ENCODE data around the gene CNTN6. TPM values are rescaled to one million over a fixed set of nuclear protein-coding genes. Genes with fewer than 3 reads are reported as not detected.

CNTN6 gene
- total RNA-seq, 1 experiment from 2014 or later, result not detected

- Histone ChIP-seq H3K36me3 (ENCODE audit: control insufficient read depth, insufficient read depth, low read length) (no peaks in the 10 kb centered on the region), H3K4me1 (ENCODE audit: control insufficient read depth, insufficient read depth, low read length) (no peaks in the 10 kb centered on the region), H3K27ac (ENCODE audit: low read length) (no peak overlapping the region), H3K27me3 (ENCODE audit: control insufficient read depth, insufficient read depth, low read length) (no peaks in the 10 kb centered on the region), H3K9me3 (ENCODE audit: control insufficient read depth, insufficient read depth, low read depth, low read length) (no peaks in the 10 kb centered on the region), H3K4me3 (ENCODE audit: low read depth in 2 of 2, low read length in 2 of 2) (no peak overlapping the region)
- in situ Hi-C loops (cut with HindIII; ENCODE audit: low pct_unique_long_range_greater_than_20kb, low sequenced_read_pairs), result no loop called here
- ChIA-PET POLR2A (no interaction called here), CTCF (no interaction called here)
- no peak for DNase-seq (ENCODE audit: low read depth, low spot score)
- no peak for TF ChIP-seq TCF7L2 (IDR thresholded peaks at IDR 0.05; ENCODE audit: low read depth, low read length)
- TF ChIP-seq, protein P1, sequence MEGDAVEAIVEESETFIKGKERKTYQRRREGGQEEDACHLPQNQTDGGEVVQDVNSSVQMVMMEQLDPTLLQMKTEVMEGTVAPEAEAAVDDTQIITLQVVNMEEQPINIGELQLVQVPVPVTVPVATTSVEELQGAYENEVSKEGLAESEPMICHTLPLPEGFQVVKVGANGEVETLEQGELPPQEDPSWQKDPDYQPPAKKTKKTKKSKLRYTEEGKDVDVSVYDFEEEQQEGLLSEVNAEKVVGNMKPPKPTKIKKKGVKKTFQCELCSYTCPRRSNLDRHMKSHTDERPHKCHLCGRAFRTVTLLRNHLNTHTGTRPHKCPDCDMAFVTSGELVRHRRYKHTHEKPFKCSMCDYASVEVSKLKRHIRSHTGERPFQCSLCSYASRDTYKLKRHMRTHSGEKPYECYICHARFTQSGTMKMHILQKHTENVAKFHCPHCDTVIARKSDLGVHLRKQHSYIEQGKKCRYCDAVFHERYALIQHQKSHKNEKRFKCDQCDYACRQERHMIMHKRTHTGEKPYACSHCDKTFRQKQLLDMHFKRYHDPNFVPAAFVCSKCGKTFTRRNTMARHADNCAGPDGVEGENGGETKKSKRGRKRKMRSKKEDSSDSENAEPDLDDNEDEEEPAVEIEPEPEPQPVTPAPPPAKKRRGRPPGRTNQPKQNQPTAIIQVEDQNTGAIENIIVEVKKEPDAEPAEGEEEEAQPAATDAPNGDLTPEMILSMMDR (IDR thresholded peaks at IDR 0.05), result no peak
- ATAC-seq, result no peak
- no TSS peak for BruUV-seq (replicated peaks)
- intact Hi-C loops (cut with micrococcal nuclease; ENCODE audit: unreplicated experiment), result no loop called here
These were observed 328.8 kb downstream of the CNTN6 start for GRCh38 chr3:1421577-1421976.

- CTCF ChIA-PET, result no interaction called here
- ATAC-seq (no peak), DNase-seq (ENCODE audit: low read depth, low spot score) (no peak)
- TF ChIP-seq, protein P1 (IDR thresholded peaks at IDR 0.05), result no peak
- TF ChIP-seq, protein P2, sequence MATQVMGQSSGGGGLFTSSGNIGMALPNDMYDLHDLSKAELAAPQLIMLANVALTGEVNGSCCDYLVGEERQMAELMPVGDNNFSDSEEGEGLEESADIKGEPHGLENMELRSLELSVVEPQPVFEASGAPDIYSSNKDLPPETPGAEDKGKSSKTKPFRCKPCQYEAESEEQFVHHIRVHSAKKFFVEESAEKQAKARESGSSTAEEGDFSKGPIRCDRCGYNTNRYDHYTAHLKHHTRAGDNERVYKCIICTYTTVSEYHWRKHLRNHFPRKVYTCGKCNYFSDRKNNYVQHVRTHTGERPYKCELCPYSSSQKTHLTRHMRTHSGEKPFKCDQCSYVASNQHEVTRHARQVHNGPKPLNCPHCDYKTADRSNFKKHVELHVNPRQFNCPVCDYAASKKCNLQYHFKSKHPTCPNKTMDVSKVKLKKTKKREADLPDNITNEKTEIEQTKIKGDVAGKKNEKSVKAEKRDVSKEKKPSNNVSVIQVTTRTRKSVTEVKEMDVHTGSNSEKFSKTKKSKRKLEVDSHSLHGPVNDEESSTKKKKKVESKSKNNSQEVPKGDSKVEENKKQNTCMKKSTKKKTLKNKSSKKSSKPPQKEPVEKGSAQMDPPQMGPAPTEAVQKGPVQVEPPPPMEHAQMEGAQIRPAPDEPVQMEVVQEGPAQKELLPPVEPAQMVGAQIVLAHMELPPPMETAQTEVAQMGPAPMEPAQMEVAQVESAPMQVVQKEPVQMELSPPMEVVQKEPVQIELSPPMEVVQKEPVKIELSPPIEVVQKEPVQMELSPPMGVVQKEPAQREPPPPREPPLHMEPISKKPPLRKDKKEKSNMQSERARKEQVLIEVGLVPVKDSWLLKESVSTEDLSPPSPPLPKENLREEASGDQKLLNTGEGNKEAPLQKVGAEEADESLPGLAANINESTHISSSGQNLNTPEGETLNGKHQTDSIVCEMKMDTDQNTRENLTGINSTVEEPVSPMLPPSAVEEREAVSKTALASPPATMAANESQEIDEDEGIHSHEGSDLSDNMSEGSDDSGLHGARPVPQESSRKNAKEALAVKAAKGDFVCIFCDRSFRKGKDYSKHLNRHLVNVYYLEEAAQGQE (IDR thresholded peaks at IDR 0.05; ENCODE audit: insufficient read depth in 1 of 2, low read depth in 2 of 2, low read length in 1 of 2), result no peak
- no peak for TF ChIP-seq SIN3A (IDR thresholded peaks at IDR 0.05; ENCODE audit: borderline replicate concordance, insufficient read depth, low read depth, low read length)
- TF ChIP-seq TCF7L2 (IDR thresholded peaks at IDR 0.05; ENCODE audit: low read depth, low read length), result no peak
- TF ChIP-seq POLR2AphosphoS5 (IDR thresholded peaks at IDR 0.05; ENCODE audit: low read depth, low read length), result no peak
- POLR2A ChIA-PET, result no interaction called here
- Histone ChIP-seq H3K36me3 (ENCODE audit: control insufficient read depth, insufficient read depth, low read length) (no peaks in the 10 kb centered on the region), H3K4me1 (ENCODE audit: control insufficient read depth, insufficient read depth, low read length) (no peaks in the 10 kb centered on the region), H3K4me3 (ENCODE audit: low read depth in 2 of 2, low read length in 2 of 2) (no peak overlapping the region), H3K9me3 (ENCODE audit: control insufficient read depth, insufficient read depth, low read depth, low read length) (no peaks in the 10 kb centered on the region), H3K27me3 (ENCODE audit: control insufficient read depth, insufficient read depth, low read length) (no peaks in the 10 kb centered on the region), H3K27ac (ENCODE audit: low read length) (no peak overlapping the region)
- intact Hi-C loops (cut with micrococcal nuclease; ENCODE audit: unreplicated experiment), result no loop called here
- in situ Hi-C loops (cut with HindIII; ENCODE audit: low pct_unique_long_range_greater_than_20kb, low sequenced_read_pairs), result no loop called here
- BruUV-seq (replicated peaks), result no TSS peak
These were observed 330.8 kb downstream of the CNTN6 start for GRCh38 chr3:1423566-1424089.

Measured in Panc1 (cell line).